Cardiac fibroblast (primary cell): ENCODE data around the gene SCLT1.

Source experiments
- DNase-seq, 2 donors: peaks; one replicate each; pipeline versions ENCODE4 v3.0.0 to v3.0.0-alpha.2; 2010; ENCODE audit warnings: low read depth in 2 of 2
- H3K4me3 ChIP-seq, 2 donors: replicated peaks in 1 of 2; 1 replicate in 1 of 2; 2 replicates in 1 of 2; pipeline ENCODE4 v1.5.1; 2011; ENCODE audit warnings: low read depth in 2 of 2, low read length in 2 of 2, mild to moderate bottlenecking in 2 of 2, moderate library complexity in 1 of 2
- CTCF ChIP-seq: IDR thresholded peaks from one replicate; pipeline ENCODE4 v1.5.1; 2011; ENCODE audit warnings: low read depth, mild to moderate bottlenecking, low read length, inconsistent platforms

The SCLT1 gene

DNA sequence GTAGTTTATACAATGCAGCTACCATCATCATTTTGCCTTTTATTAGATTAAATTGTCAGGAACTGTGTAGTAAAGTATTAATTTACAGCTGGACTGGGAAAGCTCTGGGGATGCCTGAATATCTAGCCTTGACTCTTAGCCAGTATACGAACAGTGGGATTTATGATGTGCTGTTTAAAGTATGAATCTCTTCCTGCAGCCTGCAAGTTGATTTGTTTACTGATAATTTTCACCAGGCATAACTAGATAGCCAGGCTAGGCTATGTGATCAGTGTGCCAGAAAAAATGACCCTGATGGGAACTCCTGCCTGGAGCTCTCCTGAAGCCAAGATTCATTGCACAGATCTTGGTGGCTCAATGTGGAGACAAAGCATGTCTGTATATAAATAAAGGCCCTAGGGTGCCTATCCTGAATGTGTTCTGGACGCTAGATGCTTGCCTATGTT, 119.2 kb downstream of the SCLT1 start:
- TF ChIP-seq CTCF = no peak
- no peak overlapping the region for H3K4me3 ChIP-seq
- peak in 1 of 2 donors; percentile 16 for DNase-seq

GRCh38 chr4:128973384-128973783, 120.0 kb downstream of the SCLT1 start:
- H3K4me3 ChIP-seq = no peak overlapping the region
- no peak for TF ChIP-seq CTCF
- DNase-seq = no peak

- no peak for TF ChIP-seq CTCF
- no peak overlapping the region for H3K4me3 ChIP-seq
- DNase-seq = no peak
Observed at GRCh38 chr4:128961405-128961804, 131.9 kb downstream of the SCLT1 start.

GRCh38 chr4:128958194-128958593, 135.1 kb downstream of the SCLT1 start:
- H3K4me3 ChIP-seq = no peak overlapping the region
- DNase-seq = peak; percentile 3 to 20
- TF ChIP-seq CTCF = no peak

DNA sequence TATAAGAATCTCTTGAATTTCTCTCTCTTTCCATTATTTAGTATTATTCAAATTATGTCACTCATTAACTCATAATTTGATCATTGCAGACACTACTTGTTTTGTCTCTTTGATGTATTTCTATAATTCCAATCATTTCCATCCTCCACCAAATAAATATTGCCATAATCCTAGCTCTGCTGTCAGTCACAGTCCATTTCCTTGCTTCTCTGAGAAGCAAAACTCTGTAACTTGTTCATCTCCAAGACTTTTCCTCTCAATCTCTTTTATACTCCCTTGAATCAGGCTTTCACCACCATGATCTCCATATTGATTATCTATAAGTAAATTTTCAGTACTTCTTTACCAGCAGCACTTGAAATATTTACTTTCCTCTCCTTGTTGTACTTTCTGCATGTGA, 135.9 kb downstream of the SCLT1 start:
- no peak for TF ChIP-seq CTCF
- H3K4me3 ChIP-seq = no peak overlapping the region
- DNase-seq = no peak

DNA sequence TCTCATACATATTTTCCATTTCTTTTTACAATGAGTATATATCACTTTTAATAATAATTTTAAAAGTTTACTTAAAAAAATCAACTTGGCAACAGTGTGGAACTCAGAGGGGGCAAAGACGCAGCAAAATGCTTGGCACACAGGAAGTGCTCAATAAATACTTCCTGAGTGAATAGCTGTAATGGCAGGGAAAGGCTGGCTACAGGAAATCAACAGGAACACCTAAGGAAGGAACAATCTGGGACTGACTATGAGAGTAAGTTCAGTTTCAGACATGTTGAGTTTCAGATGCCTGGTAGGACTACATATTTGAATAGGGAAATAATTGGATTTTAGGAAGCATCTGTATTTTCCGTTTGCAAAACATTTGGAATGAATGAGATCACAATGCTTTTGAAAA, 137.6 kb downstream of the SCLT1 start:
- H3K4me3 ChIP-seq = no peak overlapping the region
- no peak for TF ChIP-seq CTCF
- no peak for DNase-seq

GRCh38 chr4:128954941-128955340, 138.4 kb downstream of the SCLT1 start:
- TF ChIP-seq CTCF = no peak
- no peak overlapping the region for H3K4me3 ChIP-seq
- DNase-seq = no peak
